ENCODE data around the gene TUBB3. TPM values are rescaled to one million over a fixed set of nuclear protein-coding genes. Genes with fewer than 3 reads are reported as not detected.

TUBB3 gene
- total RNA-seq, 1 donor from 2014 or later, result 2.1 TPM

DNA sequence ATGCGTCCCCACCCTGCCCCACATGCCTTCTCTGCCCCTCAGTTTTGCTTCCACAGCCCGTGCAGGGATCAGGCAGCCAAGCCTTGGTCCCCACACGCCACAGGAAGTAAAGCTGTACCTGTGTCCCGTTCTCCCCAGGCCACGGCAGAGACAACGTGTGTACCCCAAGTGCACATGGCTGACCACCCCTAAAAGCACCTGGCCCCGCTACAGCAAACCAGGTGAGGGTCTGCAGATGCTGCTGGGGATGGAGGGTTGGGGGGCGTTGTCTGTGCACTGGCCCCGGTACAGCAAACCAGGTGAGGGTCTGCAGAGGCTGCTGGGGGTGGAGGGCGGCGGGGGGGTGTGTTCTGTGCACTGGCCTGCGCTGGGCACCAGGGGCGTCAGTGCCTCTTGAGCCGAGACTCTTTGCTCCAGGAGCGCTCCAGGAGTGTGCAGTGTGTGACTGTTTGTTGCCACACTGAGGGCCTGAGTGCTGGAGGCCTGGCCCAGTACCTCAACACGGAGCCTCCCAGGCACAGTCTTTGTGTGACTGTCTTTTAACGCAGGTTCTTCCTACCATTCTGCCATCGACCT lies 31.0 kb upstream of the TUBB3 start:
- intact Hi-C loops (cut with micrococcal nuclease), result no loop called here
- Histone ChIP-seq H3K4me3 (no peak overlapping the region), H3K4me1 (peaks cover 8% of the 10 kb centered on the region), H3K27me3 (ENCODE audit: low read depth) (no peaks in the 10 kb centered on the region), H3K9me3 (replicated peaks) (no peaks in the 10 kb centered on the region), H3K27ac (replicated peaks) (no peak overlapping the region), H3K36me3 (peaks cover 100% of the 10 kb centered on the region)
- DNase-seq, result no peak
- TF ChIP-seq, protein P1, sequence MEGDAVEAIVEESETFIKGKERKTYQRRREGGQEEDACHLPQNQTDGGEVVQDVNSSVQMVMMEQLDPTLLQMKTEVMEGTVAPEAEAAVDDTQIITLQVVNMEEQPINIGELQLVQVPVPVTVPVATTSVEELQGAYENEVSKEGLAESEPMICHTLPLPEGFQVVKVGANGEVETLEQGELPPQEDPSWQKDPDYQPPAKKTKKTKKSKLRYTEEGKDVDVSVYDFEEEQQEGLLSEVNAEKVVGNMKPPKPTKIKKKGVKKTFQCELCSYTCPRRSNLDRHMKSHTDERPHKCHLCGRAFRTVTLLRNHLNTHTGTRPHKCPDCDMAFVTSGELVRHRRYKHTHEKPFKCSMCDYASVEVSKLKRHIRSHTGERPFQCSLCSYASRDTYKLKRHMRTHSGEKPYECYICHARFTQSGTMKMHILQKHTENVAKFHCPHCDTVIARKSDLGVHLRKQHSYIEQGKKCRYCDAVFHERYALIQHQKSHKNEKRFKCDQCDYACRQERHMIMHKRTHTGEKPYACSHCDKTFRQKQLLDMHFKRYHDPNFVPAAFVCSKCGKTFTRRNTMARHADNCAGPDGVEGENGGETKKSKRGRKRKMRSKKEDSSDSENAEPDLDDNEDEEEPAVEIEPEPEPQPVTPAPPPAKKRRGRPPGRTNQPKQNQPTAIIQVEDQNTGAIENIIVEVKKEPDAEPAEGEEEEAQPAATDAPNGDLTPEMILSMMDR (IDR thresholded peaks at IDR 0.05; ENCODE audit: borderline replicate concordance), result no peak

DNA sequence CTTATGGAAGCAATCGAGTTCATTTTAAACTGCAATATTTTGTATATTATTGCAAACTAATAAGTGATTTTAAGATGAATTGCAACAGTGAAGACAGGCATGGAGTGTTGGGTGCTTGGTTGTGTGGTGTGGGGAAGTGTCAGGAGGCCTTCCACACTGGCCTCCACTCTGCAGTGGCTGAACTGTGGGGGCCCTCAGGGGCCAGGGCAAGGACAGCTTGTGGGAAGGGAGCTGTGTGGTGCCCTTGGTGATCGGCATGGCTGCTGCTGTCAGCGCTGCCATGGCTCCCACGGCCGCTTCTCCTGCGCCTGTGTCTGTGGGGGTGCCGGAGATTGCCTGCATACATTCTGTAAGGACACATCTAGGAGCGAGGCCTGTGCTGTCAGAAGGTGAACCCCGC lies 30.5 kb upstream of the TUBB3 start:
- Histone ChIP-seq H3K4me3 (no peak overlapping the region), H3K9me3 (replicated peaks) (no peaks in the 10 kb centered on the region), H3K36me3 (peaks cover 100% of the 10 kb centered on the region), H3K27ac (replicated peaks) (no peak overlapping the region), H3K27me3 (ENCODE audit: low read depth) (no peaks in the 10 kb centered on the region), H3K4me1 (peaks cover 8% of the 10 kb centered on the region)
- intact Hi-C loops (cut with micrococcal nuclease), result no loop called here
- no peak for DNase-seq
- TF ChIP-seq, protein P1 (IDR thresholded peaks at IDR 0.05; ENCODE audit: borderline replicate concordance), result no peak

DNA sequence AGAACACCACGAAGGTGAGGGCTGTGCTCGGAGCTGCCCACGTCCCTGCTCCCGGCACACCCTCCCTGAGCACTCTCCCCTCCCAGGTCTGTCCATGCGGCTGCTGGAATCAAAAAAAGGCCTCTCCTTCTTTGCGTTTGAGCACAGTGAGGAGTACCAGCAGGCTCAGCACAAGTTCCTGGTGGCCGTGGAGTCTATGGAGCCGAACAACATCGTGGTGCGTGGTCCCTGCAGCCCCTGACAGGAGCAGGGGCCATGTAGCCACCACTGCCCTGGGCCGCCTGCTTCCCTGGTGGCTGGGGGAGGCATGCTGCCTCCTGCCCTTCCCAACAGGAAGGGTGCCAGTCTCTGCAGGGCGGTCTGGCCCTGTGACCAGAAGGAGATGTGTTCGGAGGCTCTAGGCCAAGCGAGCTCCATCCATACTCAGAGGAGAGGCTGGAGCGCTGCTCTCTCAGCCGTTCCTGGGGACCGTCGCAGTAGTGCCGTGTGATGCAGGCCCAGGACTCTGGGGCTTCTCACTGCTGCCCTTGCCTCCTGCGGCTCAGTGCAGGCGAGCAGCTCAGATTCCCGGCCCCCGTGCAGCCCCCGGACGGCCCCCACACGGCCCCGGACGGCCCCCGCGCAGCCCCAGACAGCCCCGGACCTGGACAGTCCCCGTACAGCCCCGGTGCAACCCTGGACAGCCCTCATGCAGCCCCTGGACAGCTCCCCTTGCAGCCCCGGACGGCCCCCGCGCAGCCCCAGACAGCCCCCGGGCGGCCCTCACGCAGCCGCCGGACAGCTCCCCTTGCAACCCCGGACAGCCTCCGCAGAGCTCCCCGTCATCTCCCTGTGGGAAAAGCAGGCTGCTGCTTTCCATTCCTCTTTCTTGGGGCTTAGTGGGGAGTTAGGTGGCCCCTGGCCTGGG lies 29.2 kb upstream of the TUBB3 start:
- intact Hi-C loops (cut with micrococcal nuclease), result no loop called here
- TF ChIP-seq, protein P1 (IDR thresholded peaks at IDR 0.05; ENCODE audit: borderline replicate concordance), result no peak
- peaks cover 99% of the 10 kb centered on the region for H3K36me3 ChIP-seq
- no peak for DNase-seq
- no peaks in the 10 kb centered on the region for H3K9me3 ChIP-seq (replicated peaks)
- no peak overlapping the region for H3K27ac ChIP-seq (replicated peaks)
- H3K4me3 ChIP-seq, result no peak overlapping the region
- no peaks in the 10 kb centered on the region for H3K27me3 ChIP-seq (ENCODE audit: low read depth)
- H3K4me1 ChIP-seq, result peaks cover 8% of the 10 kb centered on the region

DNA sequence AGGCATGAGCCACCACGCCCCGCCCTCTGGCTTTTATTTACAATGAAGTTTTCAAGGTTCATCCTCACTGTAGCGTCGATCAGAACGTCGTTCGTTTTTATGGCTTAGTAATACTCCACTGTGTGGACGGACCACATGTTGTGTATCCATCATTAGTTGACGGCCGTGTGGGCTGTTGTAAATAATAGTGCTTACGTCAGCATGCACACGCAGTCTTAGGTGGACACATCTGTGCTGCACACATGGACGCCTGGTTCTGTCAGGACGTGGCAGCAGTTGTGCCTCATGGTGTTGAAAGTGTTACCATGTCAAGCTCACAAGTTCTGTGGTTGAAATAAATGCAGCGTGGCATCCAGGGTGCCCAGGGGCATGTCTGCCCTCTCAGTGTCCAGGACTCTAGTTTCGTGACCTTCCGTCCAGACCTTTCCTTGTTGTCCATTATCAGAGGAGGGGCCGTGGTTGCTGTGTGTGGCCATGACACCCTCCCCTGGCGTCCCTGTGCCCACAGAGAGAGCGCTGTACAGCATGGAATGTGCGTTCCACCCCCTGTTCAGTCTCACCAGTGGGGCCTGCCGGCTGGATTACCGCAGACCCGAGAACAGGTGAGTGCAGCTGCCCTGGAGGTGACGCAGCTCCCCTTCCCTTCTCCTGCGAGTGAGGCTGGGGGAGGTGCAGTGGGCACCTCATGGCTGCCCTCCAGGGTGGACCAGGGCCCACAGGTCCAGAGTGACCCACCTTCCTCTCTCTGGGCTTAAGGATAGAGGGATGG lies 27.5 kb upstream of the TUBB3 start:
- DNase-seq, result no peak

DNA sequence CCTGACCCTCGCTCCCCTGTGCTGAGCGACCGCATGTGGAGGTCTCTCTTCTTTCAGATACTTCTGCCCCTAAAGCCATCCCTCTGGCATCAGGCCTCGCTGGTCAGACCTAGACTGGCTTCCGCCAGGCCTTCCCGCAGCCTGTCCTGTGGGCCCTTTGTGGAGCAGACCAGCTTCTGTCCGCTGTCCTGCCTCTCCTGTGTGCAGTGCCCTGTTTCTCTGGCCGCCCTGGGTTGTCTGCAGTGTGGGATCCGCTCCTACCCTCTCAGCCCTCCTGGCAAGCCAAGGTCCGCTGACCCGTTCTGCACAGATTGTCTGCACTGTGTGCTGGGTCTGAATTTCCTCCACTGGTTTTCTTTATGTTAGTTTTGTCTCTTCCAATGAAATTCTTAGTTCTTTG lies 25.9 kb upstream of the TUBB3 start:
- no peak for DNase-seq
- TF ChIP-seq, protein P1 (IDR thresholded peaks at IDR 0.05; ENCODE audit: borderline replicate concordance), result no peak
- H3K27me3 ChIP-seq (ENCODE audit: low read depth), result no peaks in the 10 kb centered on the region
- no peak overlapping the region for H3K27ac ChIP-seq (replicated peaks)
- intact Hi-C loops (cut with micrococcal nuclease), result no loop called here
- H3K36me3 ChIP-seq, result peaks cover 89% of the 10 kb centered on the region
- no peaks in the 10 kb centered on the region for H3K4me1 ChIP-seq
- H3K4me3 ChIP-seq, result no peak overlapping the region
- no peaks in the 10 kb centered on the region for H3K9me3 ChIP-seq (replicated peaks)

More for the DNA sequence above, 27.5 kb upstream of the TUBB3 start:
- Histone ChIP-seq H3K27ac (replicated peaks) (no peak overlapping the region), H3K36me3 (peaks cover 99% of the 10 kb centered on the region), H3K4me3 (no peak overlapping the region), H3K9me3 (replicated peaks) (no peaks in the 10 kb centered on the region), H3K27me3 (ENCODE audit: low read depth) (no peaks in the 10 kb centered on the region), H3K4me1 (peaks cover 7% of the 10 kb centered on the region)
- intact Hi-C loops (cut with micrococcal nuclease), result no loop called here
- TF ChIP-seq, protein P1 (IDR thresholded peaks at IDR 0.05; ENCODE audit: borderline replicate concordance), result no peak
